Measurements from ENCODE around the gene ARID4B.

The ARID4B gene

GRCh38 chr1:235268379-235269125 lies 59.4 kb downstream of the ARID4B start:
- TF ChIP-seq, protein P1, sequence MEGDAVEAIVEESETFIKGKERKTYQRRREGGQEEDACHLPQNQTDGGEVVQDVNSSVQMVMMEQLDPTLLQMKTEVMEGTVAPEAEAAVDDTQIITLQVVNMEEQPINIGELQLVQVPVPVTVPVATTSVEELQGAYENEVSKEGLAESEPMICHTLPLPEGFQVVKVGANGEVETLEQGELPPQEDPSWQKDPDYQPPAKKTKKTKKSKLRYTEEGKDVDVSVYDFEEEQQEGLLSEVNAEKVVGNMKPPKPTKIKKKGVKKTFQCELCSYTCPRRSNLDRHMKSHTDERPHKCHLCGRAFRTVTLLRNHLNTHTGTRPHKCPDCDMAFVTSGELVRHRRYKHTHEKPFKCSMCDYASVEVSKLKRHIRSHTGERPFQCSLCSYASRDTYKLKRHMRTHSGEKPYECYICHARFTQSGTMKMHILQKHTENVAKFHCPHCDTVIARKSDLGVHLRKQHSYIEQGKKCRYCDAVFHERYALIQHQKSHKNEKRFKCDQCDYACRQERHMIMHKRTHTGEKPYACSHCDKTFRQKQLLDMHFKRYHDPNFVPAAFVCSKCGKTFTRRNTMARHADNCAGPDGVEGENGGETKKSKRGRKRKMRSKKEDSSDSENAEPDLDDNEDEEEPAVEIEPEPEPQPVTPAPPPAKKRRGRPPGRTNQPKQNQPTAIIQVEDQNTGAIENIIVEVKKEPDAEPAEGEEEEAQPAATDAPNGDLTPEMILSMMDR (IDR thresholded peaks at IDR 0.05; ENCODE audit: borderline replicate concordance, insufficient read depth, low read depth, low read length), result no peak
- no peak overlapping the region for H3K4me3 ChIP-seq (ENCODE audit: low read depth, low read length)

GRCh38 chr1:235266967-235267366 lies 61.0 kb downstream of the ARID4B start:
- TF ChIP-seq, protein P1 (IDR thresholded peaks at IDR 0.05; ENCODE audit: borderline replicate concordance, insufficient read depth, low read depth, low read length), result no peak
- H3K4me3 ChIP-seq (ENCODE audit: low read depth, low read length), result no peak overlapping the region

DNA sequence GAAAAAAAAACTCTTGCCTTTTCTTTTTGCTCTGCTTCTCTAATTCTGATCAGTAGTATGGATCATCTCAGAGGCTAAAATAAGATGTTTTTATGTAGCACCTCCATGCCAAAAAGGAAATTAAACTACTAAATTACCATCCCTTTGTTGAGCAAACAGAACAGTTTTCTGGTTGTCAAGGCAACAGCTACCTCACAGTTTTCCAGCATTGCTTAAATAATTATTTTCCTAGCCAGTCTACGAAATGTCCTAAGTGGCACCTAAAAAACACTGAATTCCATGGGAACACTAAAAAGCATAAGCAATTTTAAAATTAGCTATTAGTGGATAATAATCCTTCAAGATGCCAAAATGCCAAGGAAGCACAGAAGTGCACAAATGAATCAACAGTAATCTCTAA lies 61.7 kb downstream of the ARID4B start:
- TF ChIP-seq, protein P1 (IDR thresholded peaks at IDR 0.05; ENCODE audit: borderline replicate concordance, insufficient read depth, low read depth, low read length), result no peak
- H3K4me3 ChIP-seq (ENCODE audit: low read depth, low read length), result no peak overlapping the region

GRCh38 chr1:235265900-235266299 lies 62.1 kb downstream of the ARID4B start:
- H3K4me3 ChIP-seq (ENCODE audit: low read depth, low read length), result no peak overlapping the region
- TF ChIP-seq, protein P1 (IDR thresholded peaks at IDR 0.05; ENCODE audit: borderline replicate concordance, insufficient read depth, low read depth, low read length), result no peak

DNA sequence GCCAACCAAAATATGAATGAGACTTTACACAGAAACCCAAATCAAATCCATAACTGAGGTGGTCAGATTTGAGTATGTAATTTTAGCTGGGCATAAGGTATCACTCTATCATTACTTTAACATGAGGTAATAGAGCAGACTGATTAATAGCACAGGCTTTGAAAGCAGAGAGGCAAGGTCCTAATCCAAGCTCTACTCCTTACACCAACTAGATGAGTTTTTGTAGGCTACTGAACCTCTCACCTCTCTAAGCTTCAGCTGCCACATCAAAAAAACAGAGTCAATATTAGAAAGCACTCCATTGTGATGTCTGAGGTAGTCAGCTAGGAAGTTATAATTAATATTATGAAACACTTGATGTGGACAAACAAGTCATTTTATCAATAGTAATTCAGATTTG lies 63.7 kb downstream of the ARID4B start:
- TF ChIP-seq, protein P1 (IDR thresholded peaks at IDR 0.05; ENCODE audit: borderline replicate concordance, insufficient read depth, low read depth, low read length), result no peak
- no peak overlapping the region for H3K4me3 ChIP-seq (ENCODE audit: low read depth, low read length)

GRCh38 chr1:235262539-235262938 lies 65.4 kb downstream of the ARID4B start:
- TF ChIP-seq, protein P1 (IDR thresholded peaks at IDR 0.05; ENCODE audit: borderline replicate concordance, insufficient read depth, low read depth, low read length), result no peak
- no peak overlapping the region for H3K4me3 ChIP-seq (ENCODE audit: low read depth, low read length)

- no peak overlapping the region for H3K4me3 ChIP-seq (ENCODE audit: low read depth, low read length)
- TF ChIP-seq, protein P1 (IDR thresholded peaks at IDR 0.05; ENCODE audit: borderline replicate concordance, insufficient read depth, low read depth, low read length), result no peak
These were observed 66.7 kb downstream of the ARID4B start for GRCh38 chr1:235261243-235261642.
